PC-3 (cell line): ENCODE measurements around the gene GRB2. TPM values are rescaled to one million over a fixed set of nuclear protein-coding genes. Genes with fewer than 3 reads are reported as not detected.
A peak's percentile ranks its signal among the peaks of the same experiment; 100 is the strongest.

ENCODE experiments used
- ATAC-seq: fragments of 200-7000 bp; cut with Tn5 transposase; 2 replicates; pipeline ENCODE4 v1.9.1; 2020; ENCODE audit warnings: mild to moderate bottlenecking, moderate library complexity
- BruUV-seq: library from RNA; stranded (reverse); fragments of 400-500 nt; replicated peaks from 2 replicates; lab custom pipeline; 2021; lab: Mats Ljungman, UMichigan
- CTCF ChIA-PET: fragments of 300-600 bp; sonication (Branson Sonifier 250); formaldehyde crosslinking; loops from one replicate; lab custom pipeline; 2022; ENCODE audit warnings: antibody characterized with exemption; lab: Charles Lee
- POLR2A ChIA-PET: fragments of 300-600 bp; sonication (Branson Sonifier 250); formaldehyde crosslinking; loops from one replicate; lab custom pipeline; 2022; ENCODE audit warnings: antibody characterized with exemption; ENCODE audit not compliant: unreplicated experiment; lab: Charles Lee
- DNase-seq: peaks from one replicate; pipeline ENCODE4 v3.0.0-alpha.2; 2015
- H2AFZ ChIP-seq: fragments of 300-600 bp; sonication (generic); 2 replicates; pipeline ENCODE4 v1.6.0; 2016; ENCODE audit warnings: antibody characterized with exemption, low read length
- H3F3A ChIP-seq: fragments of 300-600 bp; sonication (generic); one replicate; pipeline ENCODE4 v1.6.0; 2017; ENCODE audit warnings: antibody characterized with exemption, low read length, control low read depth, mild to moderate bottlenecking; ENCODE audit not compliant: unreplicated experiment
- H3K27ac ChIP-seq: fragments of 300-600 bp; sonication (generic); 2 replicates; pipeline ENCODE4 v1.5.1; 2016; ENCODE audit warnings: mild to moderate bottlenecking, low read length
- H3K27me3 ChIP-seq: fragments of 300-600 bp; sonication (generic); 2 replicates; pipeline ENCODE4 v1.6.1; 2016; ENCODE audit warnings: low read length, mixed read lengths
- H3K36me3 ChIP-seq: fragments of 300-600 bp; sonication (generic); 2 replicates; pipeline ENCODE4 v1.6.1; 2016; ENCODE audit warnings: low read depth, mixed run types, low read length, mixed read lengths
- H3K4me1 ChIP-seq: fragments of 300-600 bp; sonication (generic); 2 replicates; pipeline ENCODE4 v1.5.1; 2016; ENCODE audit warnings: low read length; ENCODE audit not compliant: insufficient read depth
- H3K4me2 ChIP-seq: fragments of 300-600 bp; sonication (generic); 2 replicates; pipeline ENCODE4 v1.6.0; 2016; ENCODE audit warnings: low read length
- H3K4me3 ChIP-seq: fragments of 300-600 bp; sonication (generic); 2 replicates; pipeline ENCODE4 v1.5.1; 2016; ENCODE audit warnings: mild to moderate bottlenecking, low read length, mixed read lengths
- H3K79me2 ChIP-seq: fragments of 300-600 bp; sonication (generic); 2 replicates; pipeline ENCODE4 v1.6.1; 2017; ENCODE audit warnings: low read length, mixed read lengths
- H3K9ac ChIP-seq: fragments of 300-600 bp; sonication (generic); 2 replicates; pipeline ENCODE4 v1.6.0; 2016; ENCODE audit warnings: mild to moderate bottlenecking, low read length
- H3K9me2 ChIP-seq: fragments of 300-600 bp; sonication (generic); replicated peaks from 2 replicates; pipeline ENCODE4 v1.6.1; 2016; ENCODE audit warnings: mixed run types, low read length, mixed read lengths
- H3K9me3 ChIP-seq: fragments of 300-600 bp; sonication (generic); 2 replicates; pipeline ENCODE4 v1.6.1; 2016; ENCODE audit warnings: low read length, mixed read lengths
- H4K20me1 ChIP-seq: fragments of 300-600 bp; sonication (generic); 2 replicates; pipeline ENCODE4 v1.6.1; 2016; ENCODE audit warnings: low read length, mixed read lengths
- CTCF ChIP-seq: fragments of 300-600 bp; sonication (generic); conservative IDR thresholded peaks from 2 replicates; pipeline ENCODE4 v1.5.1; 2017; ENCODE audit warnings: antibody characterized with exemption, low read depth, mild to moderate bottlenecking, low read length
- EZH2 ChIP-seq: fragments of 300-600 bp; sonication (generic); IDR thresholded peaks from one replicate; pipeline ENCODE4 v1.6.1; 2017; ENCODE audit warnings: antibody characterized with exemption, mild to moderate bottlenecking, low read length; ENCODE audit not compliant: unreplicated experiment
- EZH2phosphoT487 ChIP-seq: fragments of 300-600 bp; sonication (generic); IDR thresholded peaks from 2 replicates; pipeline ENCODE4 v1.6.1; 2018; ENCODE audit warnings: mild to moderate bottlenecking, antibody characterized with exemption, low read length, borderline replicate concordance
- intact Hi-C: fragments of 100-400 bp; cut with micrococcal nuclease; formaldehyde crosslinking; loops from 2 replicates; pipeline ENCODE4 v1.9.0; 2023
- total RNA-seq: library from RNA; depleted of rRNA; stranded (reverse); fragments of >200 nt; gene quantifications from 2 replicates; pipeline ENCODE4 v1.2.3, GENCODE V29; 2014

Gene GRB2
- total RNA-seq, 1 experiment from 2014 or later = 224 TPM

- TF ChIP-seq EZH2 (no peak), EZH2phosphoT487 (no peak)
- Histone ChIP-seq H3F3A (no peaks in the 10 kb centered on the region), H3K27ac (peak overlapping the region; percentile 40), H3K4me2 (peak overlapping the region; percentile 94), H3K79me2 (peaks cover 21% of the 10 kb centered on the region), H3K27me3 (no peaks in the 10 kb centered on the region), H3K9me2 (no peaks in the 10 kb centered on the region), H4K20me1 (no peaks in the 10 kb centered on the region), H3K36me3 (peaks cover 10% of the 10 kb centered on the region), H3K4me1 (peaks cover 12% of the 10 kb centered on the region), H3K4me3 (peak overlapping the region; percentile 82), H3K9me3 (no peaks in the 10 kb centered on the region), H3K9ac (peak overlapping the region; percentile 83), H2AFZ (peak overlapping the region; percentile 89)
- no TSS peak for BruUV-seq
- ATAC-seq (peak; percentile 45), DNase-seq (peak; percentile 68)
- CTCF ChIA-PET = interaction anchor here (0.6 to 2.0 kb wide), 10 partner anchors 16 to 306 kb away, joined by 3 to 60 read pairs (median 6); partner anchors contain the start of gene MIF4GD
- intact Hi-C loops = loop anchor here (1.0 kb wide), 2 partner anchors 17 to 117 kb away; partner anchors contain the start of genes GRB2 and MIF4GD
- POLR2A ChIA-PET = interaction anchor here (0.5 to 1.7 kb wide), 12 partner anchors 11 to 1821 kb away, joined by 3 to 23 read pairs (median 3); partner anchors contain the start of genes GGA3, GRB2, MIF4GD and MRPS7
Measured at GRCh38 chr17:75288770-75289114, 116.7 kb downstream of the GRB2 start.

GRCh38 chr17:75288359-75288758 lies 117.1 kb downstream of the GRB2 start:
- no peaks in the 10 kb centered on the region for H3K9me2 ChIP-seq
- ChIA-PET POLR2A (interaction anchor here (0.5 to 1.4 kb wide), 2 partner anchors 18 to 80 kb away, joined by 3 to 23 read pairs; partner anchors contain the start of gene MIF4GD), CTCF (interaction anchor here (0.9 to 2.0 kb wide), 3 partner anchors 18 to 87 kb away, joined by 3 to 60 read pairs (median 3); partner anchors contain the start of gene MIF4GD)
- peaks cover 21% of the 10 kb centered on the region for H3K79me2 ChIP-seq
- H3K4me2 ChIP-seq = peak overlapping the region; percentile 94
- no peaks in the 10 kb centered on the region for H3F3A ChIP-seq
- H3K27ac ChIP-seq = no peak overlapping the region
- intact Hi-C loops = no loop called here
- peaks cover 14% of the 10 kb centered on the region for H3K36me3 ChIP-seq
- H3K27me3 ChIP-seq = no peaks in the 10 kb centered on the region
- peaks cover 12% of the 10 kb centered on the region for H3K4me1 ChIP-seq
- no peak for ATAC-seq
- H4K20me1 ChIP-seq = no peaks in the 10 kb centered on the region
- H2AFZ ChIP-seq = peak overlapping the region; percentile 89
- H3K4me3 ChIP-seq = peak overlapping the region; percentile 82
- DNase-seq = no peak
- TF ChIP-seq EZH2 (no peak), EZH2phosphoT487 (no peak), CTCF (no peak)
- BruUV-seq = no TSS peak
- H3K9ac ChIP-seq = peak overlapping the region; percentile 83
- no peaks in the 10 kb centered on the region for H3K9me3 ChIP-seq

- Histone ChIP-seq H3K9me3 (no peaks in the 10 kb centered on the region), H3K4me2 (0 out of 2 replicates have a peak overlapping the region, but pooled peaks have one; percentile 94), H4K20me1 (no peaks in the 10 kb centered on the region), H3K27me3 (no peaks in the 10 kb centered on the region), H3K36me3 (peaks cover 16% of the 10 kb centered on the region), H3K9ac (no peak overlapping the region), H2AFZ (no peak overlapping the region), H3K4me1 (peaks cover 12% of the 10 kb centered on the region), H3K4me3 (0 out of 2 replicates have a peak overlapping the region, but pooled peaks have one; percentile 82), H3F3A (no peaks in the 10 kb centered on the region), H3K9me2 (no peaks in the 10 kb centered on the region), H3K79me2 (peaks cover 21% of the 10 kb centered on the region), H3K27ac (no peak overlapping the region)
- ATAC-seq = no peak
- intact Hi-C loops = no loop called here
- no TSS peak for BruUV-seq
- TF ChIP-seq CTCF (no peak), EZH2phosphoT487 (no peak), EZH2 (no peak)
- ChIA-PET CTCF (no interaction called here), POLR2A (no interaction called here)
- DNase-seq = no peak
Measured at GRCh38 chr17:75287221-75287620, 118.3 kb downstream of the GRB2 start.
